Inferior parietal cortex (tissue), 1 donor: Measurements from ENCODE around the gene ACAN.
"Not testable (repeated sequence)": the region's sequence is repeated elsewhere in the genome, so short reads cannot be mapped to it uniquely, and the experiment has no call there.

Experiments used
- DNase-seq: peaks from one replicate; pipeline ENCODE4 v3.0.0-alpha.2; 2016; ENCODE audit errors: extremely low spot score

Gene ACAN

DNA sequence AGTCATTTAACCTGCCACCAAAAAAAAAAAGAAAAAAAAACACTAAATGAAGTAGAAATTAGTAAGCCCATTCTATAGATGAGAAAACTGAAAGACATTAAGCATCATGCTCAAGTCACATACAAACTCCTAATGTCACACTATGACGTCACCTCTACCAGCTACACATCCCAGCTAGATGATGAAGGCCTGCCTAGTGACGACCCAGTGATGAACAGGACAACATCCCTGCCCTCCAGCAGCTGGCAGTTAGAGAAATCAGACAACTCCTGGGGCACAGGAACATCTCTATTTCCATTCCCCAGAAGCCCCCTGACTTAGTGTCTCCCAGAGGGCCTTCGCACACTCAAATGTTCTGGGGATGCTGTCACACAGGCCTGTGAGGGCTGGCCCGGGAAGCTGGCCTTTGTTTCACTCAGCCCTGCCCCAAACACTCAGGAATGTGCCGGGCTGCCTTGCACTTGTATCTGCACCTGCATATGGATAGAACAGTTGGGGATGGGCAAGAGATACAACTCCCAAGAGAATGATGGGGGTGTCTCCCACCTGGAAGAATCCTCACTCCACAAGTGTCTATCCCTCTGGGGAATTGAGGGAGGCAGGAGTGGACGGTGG, 99.1 kb downstream of the ACAN start:
- no peak for DNase-seq

DNA sequence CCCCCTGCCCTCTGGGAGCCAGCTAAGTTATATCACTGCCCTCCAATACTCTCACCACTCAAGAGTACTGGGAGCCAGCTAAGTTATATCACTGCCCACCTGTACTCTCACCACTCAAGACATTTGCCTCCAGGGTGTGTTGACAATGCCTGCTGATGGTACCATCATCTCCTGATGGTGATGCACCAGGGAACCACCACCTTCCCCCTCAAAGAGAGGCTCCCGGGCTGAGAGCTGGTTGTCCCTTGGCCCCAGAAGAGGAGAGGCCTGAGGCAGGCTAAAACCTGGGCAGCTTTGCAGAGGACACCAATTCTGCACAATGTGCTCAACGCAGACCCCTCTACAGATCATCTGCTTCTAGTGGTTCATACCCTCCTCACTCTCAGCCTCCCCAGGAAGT, 99.6 kb downstream of the ACAN start:
- DNase-seq: no peak

DNA sequence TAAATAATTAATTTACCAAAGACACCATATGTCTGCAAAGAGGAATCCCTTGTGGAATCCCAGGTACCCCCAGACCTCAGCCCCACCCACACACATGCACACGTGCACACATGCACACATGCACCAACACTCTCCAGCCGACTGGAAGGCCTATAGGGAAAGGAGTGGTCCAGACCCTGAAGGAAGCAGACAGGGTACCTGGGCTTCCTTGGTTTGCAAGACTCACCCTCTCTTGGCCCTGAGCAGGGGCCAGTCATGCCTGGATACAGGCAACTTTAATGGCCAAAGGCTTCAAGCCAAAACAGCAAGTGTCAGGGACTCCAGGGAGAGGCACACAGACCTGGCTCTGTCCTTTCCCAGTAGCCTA, 101.0 kb downstream of the ACAN start:
- DNase-seq: no peak

DNA sequence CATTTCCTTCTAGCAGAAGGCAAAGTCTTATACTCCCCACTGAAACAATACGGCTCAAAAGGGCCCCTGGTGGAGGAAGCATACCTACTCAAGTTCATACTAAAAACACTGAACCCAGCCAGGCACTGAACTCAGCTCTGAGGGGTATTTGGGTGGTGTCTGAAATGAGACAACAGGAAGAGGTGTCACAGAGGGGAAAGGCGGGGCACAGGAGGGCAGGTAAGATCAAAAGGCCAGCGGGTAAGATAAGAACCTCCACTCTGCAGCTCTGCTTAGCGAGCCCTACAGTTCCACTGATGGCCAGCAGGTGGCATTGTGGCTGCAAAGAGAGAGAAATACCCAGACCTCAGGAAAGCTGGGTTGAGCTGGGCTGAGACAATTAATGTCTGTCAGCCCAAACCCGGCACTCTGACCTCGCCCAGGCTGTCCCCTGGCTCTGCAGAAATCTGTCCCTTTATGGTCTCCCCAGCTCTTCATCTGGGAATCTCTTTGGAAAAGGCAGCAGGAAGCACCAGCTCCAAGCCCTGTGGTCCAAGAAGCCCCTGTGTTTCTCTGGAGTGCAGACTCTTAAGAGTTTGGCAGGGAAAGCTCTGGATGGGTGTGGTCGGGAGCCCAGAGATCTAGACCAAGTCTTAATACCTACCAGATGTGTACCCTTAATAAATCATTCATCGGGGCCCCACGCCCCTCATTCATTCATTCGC, 101.5 kb downstream of the ACAN start:
- DNase-seq: peak; percentile 92

DNA sequence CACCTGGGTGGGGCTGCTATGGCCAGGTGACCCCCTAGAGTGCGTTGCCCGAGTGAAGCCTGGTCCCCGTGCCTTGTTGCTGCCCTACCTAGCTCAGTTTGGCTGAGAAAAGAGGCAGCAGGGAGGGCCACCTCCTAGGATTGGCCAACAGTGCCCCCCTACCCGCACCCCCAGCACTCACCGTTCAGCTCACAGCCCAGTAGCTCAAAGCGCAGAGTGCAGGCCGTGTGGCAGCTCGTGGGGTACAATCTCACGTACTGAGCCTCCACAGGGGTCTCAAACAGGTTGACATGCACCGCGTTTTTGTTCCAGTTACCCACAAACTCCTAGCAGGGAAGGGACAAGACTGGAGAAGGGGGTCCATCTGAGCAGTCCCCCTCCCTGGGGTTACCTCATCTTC, 102.3 kb downstream of the ACAN start:
- no peak for DNase-seq

DNA sequence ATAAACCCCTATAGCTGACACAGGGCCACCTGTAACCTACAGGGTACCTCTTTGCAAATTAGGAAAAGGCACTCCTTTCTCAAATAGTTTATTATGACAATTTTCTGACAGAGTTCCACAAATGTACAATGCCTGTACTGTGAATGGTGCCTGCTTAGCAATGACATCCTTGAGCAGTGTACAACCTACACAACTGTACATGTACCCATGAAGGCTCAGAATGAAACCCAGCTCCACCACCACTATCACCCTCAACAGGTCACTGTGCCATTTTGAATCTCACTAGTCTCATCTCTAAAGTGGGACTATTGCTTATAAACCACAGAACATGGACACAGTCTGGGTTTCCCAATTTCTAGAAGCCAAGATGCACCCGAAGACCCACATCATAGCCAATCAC, 102.9 kb downstream of the ACAN start:
- no peak for DNase-seq

DNA sequence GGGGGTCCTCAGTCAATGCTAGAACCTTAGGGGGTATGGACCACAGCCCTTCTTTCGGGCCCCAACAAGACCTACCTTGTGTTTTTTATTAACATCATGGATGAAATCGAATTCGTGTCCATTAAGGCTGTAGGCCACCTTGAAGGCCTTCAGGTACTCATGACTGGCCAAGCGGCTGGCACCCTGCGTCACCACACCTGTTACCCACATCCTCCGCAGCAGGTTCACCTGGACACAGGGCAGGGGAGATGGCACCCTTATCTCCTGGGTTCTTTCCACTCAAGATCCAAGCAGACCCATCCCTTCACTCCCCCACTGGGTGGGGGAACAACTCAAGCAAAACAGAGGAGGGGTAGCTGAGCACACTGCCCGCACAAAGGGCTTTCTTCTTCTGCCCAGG, 103.3 kb downstream of the ACAN start:
- no peak for DNase-seq

DNA sequence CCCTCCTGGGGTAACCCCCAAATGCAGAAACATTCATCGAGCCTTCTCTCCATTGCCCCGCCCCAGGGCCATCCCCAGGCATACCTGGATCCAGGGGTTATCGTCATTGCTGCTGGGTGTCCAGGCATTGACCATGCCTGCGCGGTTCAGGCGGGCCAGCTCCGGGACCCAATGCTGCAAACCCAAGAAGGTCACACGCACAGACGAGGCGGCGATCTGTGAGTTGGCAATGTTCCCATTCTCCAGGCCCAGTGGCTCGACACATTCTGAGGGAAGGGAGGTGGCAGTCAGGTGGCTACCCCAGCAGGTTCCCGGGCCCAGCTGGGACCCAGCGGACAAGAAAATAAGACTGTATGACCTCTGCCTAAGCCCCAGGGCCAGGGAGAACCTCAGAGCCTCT, 103.9 kb downstream of the ACAN start:
- DNase-seq: no peak

DNA sequence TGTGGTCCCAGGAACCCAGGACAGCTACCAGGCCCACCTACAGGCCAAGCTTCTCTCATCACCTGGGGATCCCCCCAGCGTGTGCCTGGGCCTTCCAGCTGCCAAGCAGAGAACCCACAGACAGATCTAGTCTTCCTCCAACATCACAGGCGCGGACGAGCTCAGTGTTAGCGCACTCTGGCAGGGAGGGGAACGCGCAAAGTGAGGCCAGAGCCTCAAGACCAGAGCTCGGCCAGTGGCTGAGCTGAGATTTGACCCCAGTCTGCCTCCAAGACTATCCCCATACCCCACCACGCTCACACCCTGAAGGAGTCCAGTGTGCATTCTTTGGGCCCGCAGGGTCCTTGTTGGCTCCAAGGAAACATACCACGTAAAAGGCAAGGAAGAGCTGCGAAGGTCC, 104.9 kb downstream of the ACAN start:
- no peak for DNase-seq

DNA sequence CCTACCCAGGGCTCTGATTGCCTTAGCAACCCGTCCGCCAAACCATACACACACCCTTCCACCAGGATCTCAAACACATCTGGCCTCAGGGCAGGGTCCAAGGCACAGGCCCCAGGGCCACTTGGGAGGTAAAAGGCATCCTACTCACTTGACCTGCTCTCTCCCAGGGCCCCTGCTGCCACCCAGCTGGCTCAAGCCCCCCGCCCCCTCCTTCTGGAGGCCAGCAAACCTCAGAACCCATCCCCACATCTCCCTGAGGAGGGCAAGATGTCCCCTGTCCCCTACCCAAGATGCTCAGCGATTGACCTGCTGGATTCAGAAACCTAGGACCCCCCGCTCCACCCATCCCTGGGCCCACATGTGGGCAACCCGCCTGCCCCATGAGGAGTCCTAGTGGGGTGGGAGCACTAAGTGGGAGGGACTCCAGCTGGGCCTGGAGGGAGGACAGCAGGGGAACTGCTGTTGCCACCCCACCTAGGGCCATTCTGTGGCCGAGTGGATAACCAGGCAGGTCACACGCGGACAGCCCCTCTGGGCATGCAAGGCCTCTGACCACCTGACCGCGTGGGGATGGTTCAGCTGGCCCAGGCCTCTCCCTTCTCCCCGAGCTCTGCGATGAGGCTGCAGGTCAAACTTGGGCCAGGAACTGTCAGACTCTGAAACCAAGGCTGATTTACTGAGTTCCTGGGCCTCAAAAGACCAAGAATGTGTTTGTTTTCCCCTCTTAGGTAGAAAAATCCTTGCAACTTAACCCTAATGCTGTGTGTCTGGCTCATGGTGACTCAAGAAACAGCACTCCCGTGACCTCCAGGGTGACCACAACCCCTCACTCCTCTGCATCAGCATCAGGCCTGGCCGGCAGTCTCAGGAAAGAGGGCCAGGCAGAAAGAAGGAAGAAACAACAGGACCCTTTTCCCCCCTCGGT, 105.7 kb downstream of the ACAN start:
- DNase-seq: no peak

DNA sequence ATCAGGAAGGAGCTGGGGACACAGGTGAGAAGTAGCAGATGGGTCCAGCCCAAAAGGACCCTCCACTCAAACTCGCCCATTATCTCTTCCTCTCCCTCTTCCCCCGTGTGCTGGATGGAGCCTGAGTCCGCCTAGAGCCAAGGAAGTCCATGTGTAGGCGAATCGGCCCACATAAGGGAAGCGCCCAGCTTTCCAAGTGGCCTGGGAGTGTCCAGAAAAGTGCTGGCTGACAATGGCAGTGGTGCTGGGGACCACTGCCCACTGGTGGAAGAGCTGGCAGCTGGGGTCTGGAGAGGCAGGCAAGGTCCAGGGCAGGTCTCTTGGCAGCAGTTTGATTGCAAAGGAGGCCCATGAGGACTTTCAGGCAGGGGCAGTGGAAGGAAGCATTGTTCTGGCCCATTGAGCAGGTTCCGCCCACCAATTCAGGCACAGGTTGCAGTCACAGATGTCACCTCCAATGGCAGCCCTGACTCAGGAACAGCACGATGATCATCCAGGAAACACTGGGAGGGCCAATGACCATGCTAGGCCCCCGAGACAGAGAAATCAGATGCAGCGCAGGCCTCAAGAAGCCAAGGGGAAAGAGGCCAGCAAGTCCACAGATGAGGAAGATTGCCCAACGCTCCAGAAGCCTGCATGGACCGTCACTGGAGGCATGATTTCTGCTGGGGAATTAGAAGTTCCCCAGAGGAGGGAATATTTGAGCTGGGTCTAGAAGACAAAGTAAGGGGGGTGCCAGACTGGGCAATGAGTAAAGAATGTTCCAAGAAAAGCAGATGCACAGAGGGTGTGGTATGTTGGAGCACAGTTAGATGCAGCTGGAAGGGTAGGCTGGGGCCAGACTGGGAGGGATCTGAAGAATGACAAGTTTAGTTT, 107.0 kb downstream of the ACAN start:
- DNase-seq: no peak

DNA sequence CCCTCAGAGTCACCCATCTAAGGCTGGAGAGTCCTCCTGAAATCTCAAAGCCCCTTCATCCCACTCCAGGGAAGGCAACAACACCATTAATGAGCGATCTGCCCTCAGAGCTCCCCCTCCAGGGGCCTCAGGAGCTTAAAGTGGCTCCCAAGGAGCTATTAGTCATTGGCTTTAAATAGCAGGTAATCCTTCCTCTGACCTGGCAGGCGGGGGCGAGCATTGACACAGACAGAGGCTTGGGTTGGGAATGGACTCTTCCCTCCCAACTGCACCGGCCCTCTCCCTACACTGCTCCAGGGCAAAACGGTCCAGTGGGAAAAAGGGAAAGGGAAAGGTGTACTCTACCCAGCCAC, 108.5 kb downstream of the ACAN start:
- DNase-seq: no peak

DNA sequence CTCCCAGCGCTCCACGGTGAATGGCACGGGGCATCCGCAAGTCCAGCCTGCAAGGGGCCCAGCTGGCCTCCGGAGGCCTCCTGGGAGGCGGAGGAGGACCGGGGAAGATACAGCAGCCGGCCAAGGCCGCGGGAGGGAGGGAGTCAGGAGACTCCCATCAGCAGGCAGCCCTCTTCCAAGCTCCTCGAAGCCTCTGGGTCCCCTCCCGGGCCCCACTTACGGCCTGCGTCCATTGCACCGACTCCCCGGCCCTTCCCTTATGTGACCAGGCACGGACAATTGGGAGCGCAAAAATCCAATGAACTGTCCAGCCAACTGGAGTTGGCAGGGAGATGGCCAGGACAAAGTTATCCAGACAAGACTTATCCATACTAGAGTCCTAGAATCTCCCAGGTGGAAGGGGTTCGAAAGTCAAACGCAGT, 109.3 kb downstream of the ACAN start:
- DNase-seq: no peak

DNA sequence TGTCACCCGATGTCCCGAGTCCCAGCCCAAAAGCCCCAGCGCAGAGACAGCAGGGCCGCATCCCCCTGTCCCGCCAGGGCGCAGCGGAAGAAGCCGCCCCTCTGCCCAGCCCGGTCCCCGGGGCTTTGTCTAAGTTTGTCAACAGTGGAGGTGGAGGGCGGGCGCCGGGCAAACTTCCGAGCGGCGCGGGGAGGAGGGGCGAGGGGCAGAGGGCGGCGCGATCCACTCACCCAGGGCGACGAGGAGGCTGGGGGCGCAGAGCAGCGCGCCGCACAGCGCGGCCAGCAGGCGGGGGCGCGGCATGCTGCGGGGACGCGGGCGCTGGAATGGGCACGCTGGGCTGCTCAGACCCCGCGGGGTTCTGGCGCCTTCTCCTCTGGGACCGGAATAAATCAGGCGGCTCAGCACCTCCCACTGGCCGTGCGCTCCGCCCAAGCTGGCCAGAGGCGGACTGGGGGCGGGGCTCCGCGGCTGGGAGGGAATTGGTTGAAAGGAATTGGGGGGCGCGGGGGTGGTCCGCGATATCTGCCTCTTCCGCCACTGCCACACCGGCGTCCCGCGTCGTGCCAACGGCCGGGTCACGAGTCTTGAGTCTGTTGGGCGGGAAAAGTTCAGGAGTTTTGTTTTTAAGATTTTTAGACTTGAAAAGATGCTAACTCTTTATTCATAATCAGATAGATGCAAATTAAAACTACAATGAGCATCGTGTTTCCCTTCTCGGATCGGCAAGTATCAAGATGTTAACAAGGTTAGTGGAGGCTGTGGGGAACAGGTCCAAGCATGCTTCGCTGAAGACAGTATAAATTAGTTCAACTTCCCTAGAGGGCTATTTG, 110.0 kb downstream of the ACAN start, which contains the start of gene MFGE8:
MFGE8 (minus strand) TSS at position 363 of the 833 bp plus-strand sequence; CDS start at position 303, 60 bp downstream.
- DNase-seq: peak; percentile 42

DNA sequence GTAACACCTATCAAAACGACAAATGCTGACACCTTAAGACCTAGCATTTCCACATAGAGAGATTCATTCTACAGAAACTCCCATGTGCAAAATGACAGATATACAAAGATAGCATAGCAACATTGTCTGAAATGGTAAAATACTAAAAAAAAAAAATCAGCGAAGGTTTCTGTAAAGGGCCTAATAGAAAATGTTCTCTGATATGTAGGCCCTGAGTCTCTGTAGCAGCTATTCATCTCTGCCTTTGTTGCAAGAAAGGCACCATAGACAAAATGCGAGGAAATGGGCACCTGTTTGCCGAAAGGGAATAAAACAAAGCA, 110.6 kb downstream of the ACAN start:
- no peak for DNase-seq

DNA sequence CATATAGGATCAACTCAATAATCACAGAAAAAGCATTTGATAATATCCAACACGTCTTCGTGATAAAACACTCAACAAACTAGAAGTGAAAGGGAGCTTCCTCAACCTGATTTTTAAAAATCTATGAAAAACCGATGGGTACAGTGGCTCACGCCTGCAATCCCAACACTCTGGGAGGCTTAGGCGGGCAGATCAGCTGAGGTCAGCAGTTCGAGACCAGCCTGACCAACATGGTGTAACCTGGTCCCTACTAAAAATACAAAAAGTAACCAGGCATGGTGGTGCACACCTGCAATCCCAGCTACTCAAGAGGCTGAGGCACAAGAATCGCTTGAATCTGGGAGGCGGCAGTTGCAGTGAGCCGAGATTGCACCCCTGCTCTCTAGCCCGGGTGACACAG, 112.1 kb downstream of the ACAN start:
- DNase-seq: no peak

DNA sequence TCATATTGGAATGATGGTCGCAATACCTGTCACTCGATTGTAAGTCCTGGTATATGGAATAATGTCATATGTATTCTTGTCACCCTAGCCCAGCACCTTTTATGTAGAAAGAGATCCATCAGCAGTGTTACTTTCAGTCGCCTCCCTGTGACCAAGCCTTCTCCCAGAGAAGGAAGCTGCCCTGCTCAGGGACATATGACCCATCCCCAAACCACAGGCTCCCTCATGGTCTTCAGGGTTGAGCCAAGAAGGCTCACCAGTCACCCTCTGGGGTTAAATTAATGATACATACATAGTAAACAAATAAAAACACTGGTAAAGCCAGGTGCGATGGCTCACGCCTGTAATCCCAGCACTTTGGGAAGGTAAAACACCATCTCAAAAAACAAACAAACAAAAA, 114.5 kb downstream of the ACAN start:
- DNase-seq: no peak

DNA sequence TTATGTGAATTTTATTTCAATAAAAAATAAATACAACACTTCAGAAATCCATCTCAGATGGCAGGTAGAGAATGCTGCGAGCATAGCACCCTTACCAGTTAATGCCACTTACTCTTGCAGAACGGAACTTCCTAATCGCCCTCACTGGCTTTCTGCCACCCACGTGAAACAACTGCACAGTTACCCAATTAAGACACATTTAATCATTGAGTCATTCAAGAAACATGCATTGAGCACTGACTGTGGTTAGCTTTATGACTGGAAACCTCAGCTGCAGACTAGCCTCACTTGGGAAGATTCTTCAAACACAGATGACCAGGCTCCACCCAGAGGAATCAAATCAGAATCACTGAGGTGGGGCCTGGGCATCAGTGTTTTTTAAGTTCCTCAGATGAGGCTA, 115.5 kb downstream of the ACAN start:
- DNase-seq: no peak

DNA sequence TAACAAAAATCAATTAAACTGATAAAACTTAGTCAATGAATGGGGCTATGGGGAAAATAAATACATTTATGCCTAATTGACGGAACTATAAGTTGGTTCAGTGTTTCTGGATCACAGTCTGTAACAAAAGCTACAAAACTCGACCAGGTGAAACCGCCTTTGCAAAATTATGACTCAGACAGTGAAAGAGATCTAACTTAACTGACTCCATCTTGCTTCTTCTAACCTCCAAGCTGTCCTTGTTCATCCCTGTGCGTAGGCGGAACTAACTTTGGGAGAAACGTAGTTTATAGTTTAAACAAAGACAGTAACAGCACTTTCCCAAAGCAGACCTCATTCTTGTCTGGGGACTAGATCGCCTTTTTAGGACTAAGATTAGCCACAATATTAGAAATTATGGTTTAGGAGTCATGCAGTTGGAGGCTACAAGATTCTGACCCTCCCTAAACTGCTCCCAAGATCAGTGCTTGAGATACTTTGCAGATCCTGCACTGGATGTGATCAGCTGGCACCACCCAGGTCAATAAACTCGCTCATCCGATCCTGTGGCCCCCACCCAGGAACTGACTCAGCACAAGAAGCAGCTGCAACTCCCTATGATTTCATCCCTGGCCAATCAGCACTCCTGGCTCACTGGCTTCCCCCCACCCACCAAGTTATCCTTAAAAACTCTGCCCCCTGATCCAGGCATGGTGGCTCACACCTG, 117.1 kb downstream of the ACAN start:
- no peak for DNase-seq

DNA sequence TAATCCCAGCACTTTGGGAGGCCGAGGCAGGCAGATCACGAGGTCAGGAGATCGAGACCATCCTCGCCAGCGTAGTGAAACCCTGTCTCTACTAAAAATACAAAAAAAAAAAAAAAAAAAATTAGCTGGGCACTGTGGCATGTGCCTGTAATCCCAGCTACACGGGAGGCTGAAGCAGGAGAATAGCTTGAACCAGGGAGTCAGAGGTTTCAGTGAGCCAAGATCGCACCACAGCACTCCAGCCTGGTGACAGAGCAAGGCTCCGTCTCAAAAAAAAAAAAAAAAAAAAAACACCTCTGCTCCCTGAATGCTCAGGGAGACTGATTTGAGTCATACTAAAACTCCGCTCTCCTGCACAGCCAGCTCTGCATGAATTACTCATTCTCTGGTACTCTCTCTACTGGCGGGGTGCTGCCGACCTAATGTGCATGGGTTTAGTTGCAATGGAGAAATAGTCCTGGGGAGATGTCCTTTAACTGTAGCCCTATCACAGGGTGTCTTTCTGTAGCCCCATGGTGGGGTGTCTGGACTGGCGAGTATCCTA, 117.7 kb downstream of the ACAN start:
- DNase-seq: not testable (repeated sequence)
